Measurements from ENCODE around the gene PIEZO1.

GRCh38 chr16:88688013-88688778, 96.8 kb downstream of the PIEZO1 start:
- TF ChIP-seq CTCF (IDR thresholded peaks at IDR 0.05) (no peak), ZFX (IDR thresholded peaks at IDR 0.05; ENCODE audit: borderline replicate concordance) (no peak)

Measured in 22Rv1 (cell line).